Tracheal epithelial cell (primary cell): ENCODE results near the gene FAP. TPM values are rescaled to one million over a fixed set of nuclear protein-coding genes. Genes with fewer than 3 reads are reported as not detected.

Experiments
- total RNA-seq: library from RNA; depleted of rRNA; stranded (reverse); fragments of >200 nt; gene quantifications from 2 replicates; pipeline ENCODE4 v1.2.1, GENCODE V29; 2014

The FAP gene, protein sequence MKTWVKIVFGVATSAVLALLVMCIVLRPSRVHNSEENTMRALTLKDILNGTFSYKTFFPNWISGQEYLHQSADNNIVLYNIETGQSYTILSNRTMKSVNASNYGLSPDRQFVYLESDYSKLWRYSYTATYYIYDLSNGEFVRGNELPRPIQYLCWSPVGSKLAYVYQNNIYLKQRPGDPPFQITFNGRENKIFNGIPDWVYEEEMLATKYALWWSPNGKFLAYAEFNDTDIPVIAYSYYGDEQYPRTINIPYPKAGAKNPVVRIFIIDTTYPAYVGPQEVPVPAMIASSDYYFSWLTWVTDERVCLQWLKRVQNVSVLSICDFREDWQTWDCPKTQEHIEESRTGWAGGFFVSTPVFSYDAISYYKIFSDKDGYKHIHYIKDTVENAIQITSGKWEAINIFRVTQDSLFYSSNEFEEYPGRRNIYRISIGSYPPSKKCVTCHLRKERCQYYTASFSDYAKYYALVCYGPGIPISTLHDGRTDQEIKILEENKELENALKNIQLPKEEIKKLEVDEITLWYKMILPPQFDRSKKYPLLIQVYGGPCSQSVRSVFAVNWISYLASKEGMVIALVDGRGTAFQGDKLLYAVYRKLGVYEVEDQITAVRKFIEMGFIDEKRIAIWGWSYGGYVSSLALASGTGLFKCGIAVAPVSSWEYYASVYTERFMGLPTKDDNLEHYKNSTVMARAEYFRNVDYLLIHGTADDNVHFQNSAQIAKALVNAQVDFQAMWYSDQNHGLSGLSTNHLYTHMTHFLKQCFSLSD
- 0.85 and 2.7 TPM in 2 replicates for total RNA-seq

GRCh38 chr2:162243294-162243693, at the start of gene FAP:
FAP (minus strand) TSS chr2:162243445; CDS start chr2:162243327, 118 bp downstream.

DNA sequence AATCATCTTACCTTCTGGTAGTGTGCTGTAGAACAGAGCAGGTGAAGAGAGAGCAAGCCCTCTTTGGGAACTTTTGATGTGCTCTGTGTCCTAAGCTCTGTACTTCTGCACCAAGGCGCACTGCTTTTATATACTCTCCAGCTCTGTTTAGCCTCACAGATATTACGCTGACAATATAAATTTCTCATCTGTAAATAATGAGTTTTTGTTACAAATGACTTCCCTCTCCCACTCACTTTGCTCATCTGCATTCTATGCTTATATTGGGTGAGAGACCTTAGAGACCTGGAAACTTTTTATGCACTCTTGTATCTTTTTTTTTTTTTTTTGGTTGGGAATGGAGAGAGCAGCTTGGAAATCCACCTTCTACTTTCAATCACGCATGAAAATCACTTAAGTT, 91.1 kb downstream of the FAP start, which contains the start of gene GCG:
TSS of gene GCG (minus strand) at position 101 of the 400 bp plus-strand sequence. CDS start 3,069 bp downstream, outside the sequence.

Other genes with a start within 250 kb of the FAP start
- gene DPP4, start 169.2 kb downstream of the FAP start, total RNA-seq = 1.3 and 75.9 TPM in 2 replicates
- not detected in 2 replicates for gene GCG, start 91.2 kb downstream of the FAP start, total RNA-seq
- 1.9 and 15.2 TPM in 2 replicates for gene IFIH1, start 75.2 kb upstream of the FAP start, total RNA-seq
- gene GCA, start 100.7 kb upstream of the FAP start, total RNA-seq = 7.7 and 25.3 TPM in 2 replicates